KMS-11 (cell line): Measurements from ENCODE around the gene IDI2.

Experiments
- H2AFZ ChIP-seq: fragments of 200-600 bp; sonication (generic); 2 replicates; pipeline ENCODE4 v1.6.1; 2016; ENCODE audit warnings: antibody characterized with exemption, mixed run types, low read depth
- H3K27ac ChIP-seq: fragments of 200-600 bp; sonication (generic); 2 replicates; pipeline ENCODE4 v1.6.1; 2016; ENCODE audit warnings: mild to moderate bottlenecking, mixed run types
- H3K27me3 ChIP-seq: fragments of 200-600 bp; sonication (generic); 2 replicates; pipeline ENCODE4 v1.6.1; 2017; ENCODE audit warnings: mild to moderate bottlenecking, low read depth, mixed run types, moderate library complexity; ENCODE audit not compliant: insufficient read depth
- H3K36me3 ChIP-seq: fragments of 200-600 bp; sonication (generic); 2 replicates; pipeline ENCODE4 v1.6.1; 2017; ENCODE audit warnings: mild to moderate bottlenecking, mixed run types; ENCODE audit not compliant: insufficient read depth
- H3K4me1 ChIP-seq: fragments of 200-600 bp; sonication (generic); 2 replicates; pipeline ENCODE4 v1.6.1; 2016; ENCODE audit warnings: mild to moderate bottlenecking, low read depth, mixed run types; ENCODE audit not compliant: poor library complexity, severe bottlenecking
- H3K4me2 ChIP-seq: fragments of 200-600 bp; sonication (generic); 2 replicates; pipeline ENCODE4 v1.7.0; 2016; ENCODE audit warnings: mild to moderate bottlenecking, mixed run types
- H3K4me3 ChIP-seq: fragments of 200-600 bp; sonication (generic); IDR thresholded peaks from 2 replicates; pipeline ENCODE4 v1.6.1; 2017; ENCODE audit warnings: low read depth, low read length, mixed read lengths; ENCODE audit not compliant: insufficient read depth
- H3K79me2 ChIP-seq: fragments of 200-600 bp; sonication (generic); 2 replicates; pipeline ENCODE4 v1.6.1; 2016; ENCODE audit warnings: low read depth, mixed run types; ENCODE audit not compliant: insufficient read depth
- H3K9ac ChIP-seq: fragments of 200-600 bp; sonication (generic); 2 replicates; pipeline ENCODE4 v1.6.1; 2016; ENCODE audit warnings: mild to moderate bottlenecking, mixed run types
- H4K20me1 ChIP-seq: fragments of 200-600 bp; sonication (generic); 2 replicates; pipeline ENCODE4 v1.6.1; 2016; ENCODE audit warnings: mild to moderate bottlenecking, mixed run types; ENCODE audit not compliant: insufficient read depth
- TF ChIP-seq, protein P1 (sequence below): fragments of 200-600 bp; sonication (generic); conservative IDR thresholded peaks from 2 replicates; pipeline ENCODE4 v1.6.1; 2017; ENCODE audit warnings: low read depth, mild to moderate bottlenecking, antibody characterized with exemption, low read length, moderate library complexity, mixed read lengths

The IDI2 gene

DNA sequence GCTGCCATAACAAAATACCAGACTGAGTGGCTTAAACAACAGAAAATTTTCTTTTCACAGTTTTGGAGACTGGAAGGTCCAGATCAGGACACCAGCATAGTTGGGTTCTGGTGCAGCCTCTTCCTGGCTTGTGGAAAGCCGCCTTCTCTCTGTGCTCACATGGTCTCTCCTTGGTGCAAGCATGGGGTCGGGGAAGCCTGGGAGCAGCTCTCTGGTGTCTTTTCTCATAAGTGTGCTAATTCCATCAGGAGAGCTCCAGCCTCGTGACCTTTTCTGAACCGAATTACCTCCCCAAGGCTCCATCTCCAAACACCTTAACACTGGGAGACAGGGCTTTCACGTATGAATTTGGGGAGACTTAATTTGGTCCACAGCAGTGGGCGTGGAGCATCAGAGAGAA, 42.3 kb downstream of the IDI2 start:
- Histone ChIP-seq H3K36me3 (no peaks in the 10 kb centered on the region), H3K27ac (no peak overlapping the region), H4K20me1 (no peaks in the 10 kb centered on the region), H3K27me3 (no peaks in the 10 kb centered on the region), H2AFZ (no peak overlapping the region), H3K4me2 (no peak overlapping the region), H3K4me3 (no peak overlapping the region), H3K4me1 (peaks cover 10% of the 10 kb centered on the region), H3K9ac (no peak overlapping the region), H3K79me2 (peaks cover 13% of the 10 kb centered on the region)
- TF ChIP-seq, protein P1, sequence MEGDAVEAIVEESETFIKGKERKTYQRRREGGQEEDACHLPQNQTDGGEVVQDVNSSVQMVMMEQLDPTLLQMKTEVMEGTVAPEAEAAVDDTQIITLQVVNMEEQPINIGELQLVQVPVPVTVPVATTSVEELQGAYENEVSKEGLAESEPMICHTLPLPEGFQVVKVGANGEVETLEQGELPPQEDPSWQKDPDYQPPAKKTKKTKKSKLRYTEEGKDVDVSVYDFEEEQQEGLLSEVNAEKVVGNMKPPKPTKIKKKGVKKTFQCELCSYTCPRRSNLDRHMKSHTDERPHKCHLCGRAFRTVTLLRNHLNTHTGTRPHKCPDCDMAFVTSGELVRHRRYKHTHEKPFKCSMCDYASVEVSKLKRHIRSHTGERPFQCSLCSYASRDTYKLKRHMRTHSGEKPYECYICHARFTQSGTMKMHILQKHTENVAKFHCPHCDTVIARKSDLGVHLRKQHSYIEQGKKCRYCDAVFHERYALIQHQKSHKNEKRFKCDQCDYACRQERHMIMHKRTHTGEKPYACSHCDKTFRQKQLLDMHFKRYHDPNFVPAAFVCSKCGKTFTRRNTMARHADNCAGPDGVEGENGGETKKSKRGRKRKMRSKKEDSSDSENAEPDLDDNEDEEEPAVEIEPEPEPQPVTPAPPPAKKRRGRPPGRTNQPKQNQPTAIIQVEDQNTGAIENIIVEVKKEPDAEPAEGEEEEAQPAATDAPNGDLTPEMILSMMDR = no peak

GRCh38 chr10:980468-981093, 45.1 kb downstream of the IDI2 start:
- TF ChIP-seq, protein P1 = no peak
- H3K4me1 ChIP-seq = no peaks in the 10 kb centered on the region
- no peak overlapping the region for H3K27ac ChIP-seq
- no peak overlapping the region for H3K9ac ChIP-seq
- H3K27me3 ChIP-seq = no peaks in the 10 kb centered on the region
- H3K36me3 ChIP-seq = no peaks in the 10 kb centered on the region
- no peaks in the 10 kb centered on the region for H4K20me1 ChIP-seq
- no peak overlapping the region for H2AFZ ChIP-seq
- H3K79me2 ChIP-seq = no peaks in the 10 kb centered on the region
- H3K4me2 ChIP-seq = no peak overlapping the region
- H3K4me3 ChIP-seq = no peak overlapping the region

GRCh38 chr10:978826-979421, 46.7 kb downstream of the IDI2 start:
- TF ChIP-seq, protein P1 = no peak

GRCh38 chr10:976316-976715, 49.3 kb downstream of the IDI2 start:
- no peaks in the 10 kb centered on the region for H3K27me3 ChIP-seq
- H4K20me1 ChIP-seq = no peaks in the 10 kb centered on the region
- H3K4me1 ChIP-seq = no peaks in the 10 kb centered on the region
- TF ChIP-seq, protein P1 = no peak
- no peaks in the 10 kb centered on the region for H3K36me3 ChIP-seq
- H3K9ac ChIP-seq = no peak overlapping the region
- H3K4me2 ChIP-seq = no peak overlapping the region
- H3K27ac ChIP-seq = no peak overlapping the region
- H3K4me3 ChIP-seq = no peak overlapping the region
- no peaks in the 10 kb centered on the region for H3K79me2 ChIP-seq
- no peak overlapping the region for H2AFZ ChIP-seq

More at GRCh38 chr10:978826-979421, 46.7 kb downstream of the IDI2 start:
- Histone ChIP-seq H3K27me3 (no peaks in the 10 kb centered on the region), H3K27ac (no peak overlapping the region), H3K4me2 (no peak overlapping the region), H3K4me1 (no peaks in the 10 kb centered on the region), H3K4me3 (no peak overlapping the region), H3K9ac (no peak overlapping the region), H4K20me1 (no peaks in the 10 kb centered on the region), H2AFZ (no peak overlapping the region), H3K79me2 (no peaks in the 10 kb centered on the region), H3K36me3 (no peaks in the 10 kb centered on the region)
